Measurements from ENCODE around the gene GALNTL6.

Gene GALNTL6

DNA sequence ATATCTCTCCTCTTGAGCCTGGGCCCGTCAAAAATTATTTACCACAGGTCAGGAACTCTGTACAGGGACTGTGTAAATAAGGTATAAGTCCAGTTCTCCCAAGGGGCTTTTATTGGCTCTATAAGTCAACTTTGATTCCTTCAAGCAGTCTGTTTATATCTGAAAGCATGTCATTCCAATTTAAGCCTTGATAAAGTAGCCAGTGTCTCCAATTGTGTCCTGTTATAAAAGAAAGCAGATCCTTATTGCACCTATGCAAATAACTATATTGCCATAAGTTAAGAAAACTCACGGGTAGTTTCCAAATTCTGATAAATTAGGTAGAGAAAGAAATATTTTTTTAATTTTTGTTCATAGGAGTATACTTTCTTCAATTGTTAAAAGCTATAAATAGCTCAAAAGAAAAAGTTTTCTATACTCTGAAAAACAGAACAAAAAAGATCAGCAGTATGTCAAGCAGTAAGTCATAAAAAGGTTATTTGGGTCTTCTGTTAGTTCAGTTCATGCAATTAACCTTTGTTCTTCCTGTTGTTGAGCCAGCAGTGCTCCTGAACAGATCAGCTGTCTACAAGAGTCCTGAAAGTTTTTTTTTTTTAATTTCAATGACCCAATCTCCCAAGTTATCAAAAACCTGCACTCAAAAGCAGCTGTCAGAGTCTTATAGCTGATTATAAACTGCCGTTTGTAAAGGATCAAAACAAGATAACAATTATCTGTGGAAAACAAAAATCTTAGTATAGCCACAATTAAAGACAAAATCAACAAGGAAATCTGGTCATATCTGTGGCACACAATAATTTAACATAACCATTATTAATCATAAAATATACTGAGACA is 1177.0 kb downstream of the GALNTL6 start:
- ATAC-seq (no peak), DNase-seq (no peak)

DNA sequence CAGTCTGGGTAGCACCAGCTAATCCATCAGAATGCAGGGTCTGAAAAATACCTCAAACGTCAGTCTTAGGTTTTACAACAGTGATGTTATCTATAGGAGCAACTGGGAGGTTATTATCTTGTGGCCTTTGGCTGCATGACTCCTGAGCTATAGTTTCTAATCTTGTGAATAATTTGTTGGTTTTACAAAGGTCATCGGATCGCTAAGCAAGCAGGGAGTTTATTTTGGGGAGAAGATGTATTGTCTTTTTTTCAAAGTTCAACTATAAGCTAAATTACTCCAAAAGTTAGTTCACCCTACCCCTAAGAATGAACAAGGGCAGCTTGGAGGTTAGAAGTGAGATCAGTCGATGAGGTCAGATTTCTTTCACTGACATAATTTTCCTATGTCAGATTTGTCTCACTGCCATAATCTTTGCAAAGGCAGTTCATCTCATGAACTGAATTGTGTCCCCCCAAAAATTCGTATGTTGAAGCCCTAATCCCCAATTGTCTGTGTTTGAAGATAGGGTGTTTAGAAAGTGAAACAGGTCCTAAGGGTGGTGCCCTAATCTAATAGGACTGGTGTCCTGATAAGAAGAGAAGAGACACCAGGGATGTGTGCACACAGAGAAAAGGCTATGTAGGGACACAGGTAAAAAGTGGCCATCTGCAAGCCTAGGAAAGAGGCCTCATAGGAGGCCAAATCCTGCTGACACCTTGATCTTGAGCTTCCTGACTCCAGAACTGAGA is 1179.6 kb downstream of the GALNTL6 start:
- ATAC-seq, result no peak
- DNase-seq, result no peak

DNA sequence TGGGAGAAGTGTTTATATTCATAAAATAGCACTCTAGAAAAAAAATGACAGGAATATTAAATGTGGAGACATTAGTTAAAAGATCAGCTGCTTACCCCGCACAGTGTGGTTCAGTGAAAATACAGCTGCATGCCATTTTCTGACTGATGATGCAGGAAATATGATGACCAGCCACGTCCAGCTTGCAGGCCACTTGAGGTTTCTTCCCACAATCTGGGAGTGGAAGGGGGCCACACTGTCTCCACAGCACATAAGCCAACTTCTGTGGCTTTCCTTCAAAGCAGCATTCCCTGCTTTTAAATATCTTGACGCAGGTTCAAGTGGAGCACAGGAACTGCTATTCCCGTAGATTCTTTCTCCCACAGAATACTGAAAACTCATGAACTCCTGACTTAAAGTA is 1182.0 kb downstream of the GALNTL6 start:
- ATAC-seq (no peak), DNase-seq (no peak)

DNA sequence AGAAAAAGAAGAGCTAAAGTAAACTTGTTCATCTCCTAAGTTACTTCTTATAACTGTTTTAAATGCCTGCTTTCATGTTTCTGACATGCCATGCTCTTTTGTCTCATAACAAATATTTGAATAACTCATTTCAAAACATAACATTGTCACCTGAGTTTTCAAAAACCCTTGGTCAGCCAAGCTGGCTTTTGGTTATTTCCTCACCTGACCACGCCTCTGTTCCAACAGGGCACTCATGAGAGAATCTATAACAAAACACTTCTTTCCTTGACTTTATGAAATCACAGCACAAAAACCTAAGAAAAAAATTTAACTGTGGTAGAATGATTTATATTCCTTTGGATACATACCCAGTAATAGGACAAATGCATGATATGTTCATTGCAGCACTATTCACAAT is 1182.5 kb downstream of the GALNTL6 start:
- no peak for ATAC-seq
- DNase-seq, result no peak

DNA sequence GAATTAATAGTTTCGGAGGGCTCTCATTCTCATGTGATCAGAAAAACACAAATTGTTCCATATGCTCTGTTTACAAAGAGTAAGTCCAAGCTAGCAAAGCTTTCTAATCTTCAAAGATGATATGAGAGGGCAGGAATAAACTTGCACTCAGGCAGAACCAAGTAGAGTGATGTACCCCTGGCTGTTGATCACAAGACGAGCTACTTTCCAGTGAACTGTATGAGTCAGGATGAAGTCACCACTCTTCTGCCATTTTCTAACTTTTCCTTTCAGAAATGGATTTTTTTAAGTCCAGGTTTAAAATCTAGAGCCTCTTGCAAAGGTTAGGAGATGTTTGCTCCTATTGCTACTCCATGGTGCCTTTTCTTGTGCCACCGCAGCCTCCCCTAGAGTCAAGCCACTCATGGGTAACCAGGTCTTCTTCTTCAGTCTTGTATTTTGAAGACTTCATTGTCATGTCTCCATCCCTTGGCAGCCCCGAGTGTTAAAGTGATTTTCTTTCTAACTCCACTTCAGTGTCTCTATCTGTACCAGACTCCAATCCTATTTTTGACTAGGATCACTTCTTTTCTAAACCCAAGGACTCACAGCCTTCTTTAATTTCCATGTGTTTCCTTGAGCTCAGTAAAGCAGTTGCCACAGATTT is 1183.5 kb downstream of the GALNTL6 start:
- DNase-seq (no peak), ATAC-seq (peak; percentile 75)

DNA sequence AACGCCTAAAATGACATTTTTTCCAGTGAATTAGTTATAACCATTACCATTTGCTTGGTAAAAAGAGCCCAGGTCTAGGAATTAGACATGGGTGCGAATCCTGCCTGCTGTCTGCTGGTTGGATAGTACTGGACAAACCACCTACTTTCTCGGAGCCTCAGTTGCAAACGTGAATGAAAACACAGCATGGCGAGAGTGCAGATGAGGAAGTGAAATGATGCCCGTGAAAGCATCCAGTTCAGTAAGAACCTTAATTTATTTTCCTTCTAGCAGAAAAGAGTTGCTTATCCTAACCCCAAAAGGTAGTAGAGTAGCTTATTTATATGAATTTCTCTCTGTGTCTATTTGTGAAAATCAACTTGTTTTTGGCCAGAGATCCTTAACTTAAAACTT is 1184.0 kb downstream of the GALNTL6 start:
- no peak for DNase-seq
- ATAC-seq, result no peak

DNA sequence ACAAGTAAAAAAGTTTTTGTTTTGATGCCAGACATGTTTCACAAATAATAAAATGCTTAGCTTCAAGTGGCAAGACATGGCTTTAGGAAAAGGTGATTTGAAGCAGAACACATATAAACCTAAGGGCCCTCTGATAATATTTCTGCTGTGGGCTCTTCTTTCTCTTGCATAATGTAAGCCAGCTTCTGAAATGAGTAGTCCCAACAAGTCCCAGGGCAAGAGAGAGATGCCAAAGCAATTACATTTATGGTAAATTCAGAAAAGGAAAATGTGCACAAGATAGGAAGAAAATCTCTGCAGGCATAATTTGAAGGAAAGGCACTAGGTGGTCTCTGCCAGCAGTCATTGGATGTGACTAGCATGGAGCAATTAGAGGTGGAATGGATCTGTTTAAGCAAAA is 1184.7 kb downstream of the GALNTL6 start:
- ATAC-seq (no peak), DNase-seq (no peak)

DNA sequence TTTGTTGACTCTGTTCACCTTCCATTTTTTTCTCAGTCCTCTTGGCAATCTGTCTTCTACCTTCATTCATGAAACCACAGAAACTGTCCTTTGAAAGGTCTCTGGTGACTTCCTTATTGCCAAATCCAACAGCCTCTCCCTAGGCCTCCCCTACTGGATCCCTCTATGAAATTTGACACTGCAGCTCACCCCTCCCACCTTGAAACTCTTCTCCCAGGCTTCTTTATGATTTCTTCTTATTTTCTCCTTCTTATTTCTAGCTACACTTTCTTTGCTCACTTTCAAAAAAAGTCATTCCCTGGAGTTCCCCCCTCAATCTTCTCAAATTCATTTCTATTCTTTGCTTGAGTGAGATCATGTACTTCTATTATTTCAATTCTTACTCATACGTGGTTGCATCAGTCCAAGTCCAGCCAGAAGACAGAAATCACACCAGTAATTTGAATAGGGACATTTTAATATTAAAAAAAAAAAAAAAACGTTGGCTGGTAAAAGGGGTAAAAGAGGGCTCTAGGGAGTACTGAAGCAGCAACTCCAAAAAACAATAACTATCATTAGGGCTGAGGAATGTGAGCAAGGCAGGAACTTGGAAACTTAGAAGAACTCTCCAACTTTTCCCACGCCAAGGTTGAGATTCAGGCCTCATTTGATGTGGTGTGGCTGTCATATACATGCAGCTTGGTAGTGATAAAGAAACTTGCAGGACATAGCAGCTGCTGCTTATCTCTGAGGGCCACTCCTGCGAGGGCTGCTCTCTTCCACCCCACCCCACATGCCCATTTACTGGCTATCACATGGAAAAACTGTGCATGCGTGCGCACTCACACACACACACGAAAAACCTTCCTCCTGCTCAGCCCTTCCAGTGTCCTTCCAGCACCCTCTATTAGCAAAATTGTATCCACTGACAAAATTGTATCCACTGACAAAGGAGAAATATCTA is 1185.6 kb downstream of the GALNTL6 start:
- no peak for ATAC-seq
- DNase-seq, result no peak

DNA sequence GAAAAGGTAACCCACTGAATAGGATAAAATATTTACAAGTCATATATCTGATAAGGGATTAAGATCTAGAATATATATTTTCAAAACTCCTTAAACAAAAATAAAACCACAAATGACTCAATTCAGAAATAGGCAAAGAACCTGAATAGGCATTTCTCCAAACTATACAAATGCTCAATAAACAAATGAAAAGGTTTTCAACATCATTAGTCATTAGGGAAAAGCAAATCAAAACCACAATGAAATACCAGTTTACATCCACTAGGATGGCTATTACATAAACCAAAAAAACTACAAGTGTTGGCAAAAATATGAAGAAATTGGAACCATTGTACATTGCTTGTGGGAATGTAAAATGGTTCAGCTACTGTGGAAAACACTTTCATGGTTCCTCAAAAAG is 1188.4 kb downstream of the GALNTL6 start:
- ATAC-seq, result no peak
- no peak for DNase-seq

DNA sequence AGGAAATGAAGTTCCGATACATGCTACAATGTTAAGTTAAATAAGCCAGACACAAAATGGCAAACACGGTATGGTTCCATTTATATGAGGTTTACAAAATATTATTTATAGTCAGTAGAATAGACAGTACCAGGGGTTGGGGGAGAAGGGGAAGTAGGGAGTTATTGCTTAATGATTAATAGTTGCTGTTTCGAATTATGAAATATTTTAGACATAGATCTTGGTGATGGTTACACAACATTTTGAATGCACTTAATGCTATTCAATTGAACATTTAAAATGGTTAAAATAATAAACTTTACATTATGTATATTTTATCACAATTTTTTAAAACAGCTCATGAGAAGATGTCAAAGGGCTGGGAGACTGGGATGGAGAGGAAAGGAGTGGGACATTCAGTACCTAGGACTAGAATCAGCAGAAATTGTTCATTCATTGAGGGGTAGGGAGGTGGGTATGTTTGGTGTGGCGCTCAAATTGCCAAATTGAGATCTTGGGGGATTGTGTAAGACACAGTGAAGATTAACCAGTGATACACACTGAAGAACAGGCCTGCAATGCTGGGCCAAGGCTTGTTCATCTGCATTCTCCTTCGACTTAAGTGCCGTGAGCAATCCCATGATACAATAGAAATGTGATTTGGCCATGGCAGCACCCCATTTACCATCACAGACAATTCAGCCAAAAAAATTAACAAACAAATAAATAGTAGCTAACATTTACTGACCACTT is 1189.8 kb downstream of the GALNTL6 start:
- ATAC-seq, result no peak
- DNase-seq, result no peak

DNA sequence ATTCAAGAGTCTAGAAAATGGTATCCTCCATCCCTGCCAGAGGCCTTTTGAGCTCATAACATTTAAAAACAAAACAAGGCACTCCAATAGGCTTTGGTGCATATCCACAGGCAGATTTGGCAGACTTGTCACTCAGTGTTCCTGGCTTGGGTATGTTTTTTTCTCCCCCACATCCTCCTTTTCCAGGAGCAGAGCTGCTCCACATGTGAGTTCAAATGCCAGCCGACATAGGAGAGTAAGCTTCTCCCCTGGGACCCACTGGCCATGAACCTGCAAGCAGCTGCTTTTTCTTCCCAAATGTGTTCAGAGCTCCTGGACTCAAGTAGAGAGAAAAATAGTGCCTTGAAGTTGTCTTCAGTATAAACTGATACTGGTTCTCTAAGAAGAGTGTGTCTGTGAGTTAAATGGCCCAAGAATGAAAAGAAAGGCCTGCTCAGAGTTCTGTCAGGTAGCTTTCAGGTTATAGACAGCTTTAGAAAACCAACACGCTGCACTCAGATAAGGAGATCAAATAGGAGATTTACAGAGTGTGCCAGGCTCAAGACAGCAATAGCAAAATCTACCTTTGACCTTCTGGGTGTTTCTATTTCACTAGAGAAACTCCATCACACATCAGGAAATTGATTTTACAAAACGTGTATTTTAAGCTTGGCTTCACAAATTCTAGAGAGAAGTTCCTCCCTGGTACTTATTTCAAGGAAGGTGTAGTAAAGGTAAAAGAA is 1192.9 kb downstream of the GALNTL6 start:
- DNase-seq (no peak), ATAC-seq (no peak)

DNA sequence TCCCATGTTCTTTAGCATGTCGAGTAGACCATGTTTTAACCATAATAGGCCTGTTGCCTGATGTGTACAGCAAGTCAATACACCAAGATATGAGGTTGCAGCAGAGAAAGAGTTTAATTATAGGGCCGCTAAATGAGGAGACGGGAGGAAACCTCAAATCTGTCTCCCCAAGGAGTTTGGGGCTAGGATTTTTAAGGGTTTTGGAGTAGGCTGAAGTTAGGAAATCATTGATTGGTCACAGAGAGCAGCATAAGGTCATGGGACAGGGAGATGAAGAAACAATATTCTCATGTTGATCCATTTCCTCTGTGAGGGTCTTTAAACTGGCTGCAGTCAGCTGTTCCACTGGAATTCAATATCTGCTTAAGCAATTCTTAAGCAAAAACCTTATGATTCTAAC is 1195.2 kb downstream of the GALNTL6 start:
- DNase-seq (no peak), ATAC-seq (no peak)

DNA sequence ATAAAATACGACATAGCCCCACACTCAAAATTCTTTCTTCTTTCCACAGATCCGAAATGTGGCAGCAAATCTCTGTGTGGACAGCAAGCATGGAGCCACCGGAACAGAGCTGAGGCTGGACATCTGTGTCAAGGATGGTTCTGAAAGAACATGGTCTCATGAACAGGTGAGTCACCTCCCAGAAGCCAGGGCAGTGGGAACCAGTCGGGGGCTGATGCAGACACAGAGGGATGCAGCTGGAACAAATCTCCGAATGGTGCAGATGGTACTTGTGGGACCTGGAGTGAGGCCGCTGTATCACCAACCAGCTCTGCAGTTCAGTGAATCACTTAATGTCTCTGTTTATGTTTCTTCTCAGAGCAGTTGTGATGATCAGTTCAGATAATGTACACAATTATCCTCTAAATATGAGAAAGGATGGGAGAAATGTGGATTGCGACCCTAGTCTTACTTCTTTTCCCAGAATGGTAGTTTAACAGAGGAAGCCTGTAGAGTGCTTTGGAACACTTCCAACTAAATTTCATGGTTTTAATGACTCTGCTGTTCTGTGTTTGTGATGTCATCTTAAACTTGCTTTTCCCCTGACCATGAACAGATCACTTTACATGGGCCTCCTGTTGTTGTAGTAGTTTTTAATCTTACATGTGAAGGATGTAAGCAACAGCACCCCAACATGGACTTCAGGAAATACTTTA is 1196.1 kb downstream of the GALNTL6 start:
- no peak for ATAC-seq
- no peak for DNase-seq

DNA sequence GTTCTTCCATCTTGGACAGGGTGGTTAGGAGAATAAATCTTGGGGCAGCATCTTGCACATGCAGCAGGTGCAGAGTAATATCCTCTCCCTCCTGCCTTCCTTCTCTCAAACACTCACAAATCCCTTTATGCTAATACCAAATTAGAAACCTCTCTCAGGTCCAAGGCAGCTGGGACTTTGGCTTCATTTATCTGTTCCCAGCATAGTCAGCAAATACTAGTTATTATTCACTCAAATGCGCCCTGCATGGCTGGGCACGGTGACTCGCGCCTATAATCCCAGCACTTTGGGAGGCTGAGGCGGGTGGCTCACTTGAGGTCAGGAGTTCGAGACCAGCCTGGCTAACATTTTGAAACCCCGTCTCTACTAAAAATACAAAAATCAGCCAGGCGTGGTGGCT is 1199.4 kb downstream of the GALNTL6 start:
- DNase-seq (no peak), ATAC-seq (no peak)

DNA sequence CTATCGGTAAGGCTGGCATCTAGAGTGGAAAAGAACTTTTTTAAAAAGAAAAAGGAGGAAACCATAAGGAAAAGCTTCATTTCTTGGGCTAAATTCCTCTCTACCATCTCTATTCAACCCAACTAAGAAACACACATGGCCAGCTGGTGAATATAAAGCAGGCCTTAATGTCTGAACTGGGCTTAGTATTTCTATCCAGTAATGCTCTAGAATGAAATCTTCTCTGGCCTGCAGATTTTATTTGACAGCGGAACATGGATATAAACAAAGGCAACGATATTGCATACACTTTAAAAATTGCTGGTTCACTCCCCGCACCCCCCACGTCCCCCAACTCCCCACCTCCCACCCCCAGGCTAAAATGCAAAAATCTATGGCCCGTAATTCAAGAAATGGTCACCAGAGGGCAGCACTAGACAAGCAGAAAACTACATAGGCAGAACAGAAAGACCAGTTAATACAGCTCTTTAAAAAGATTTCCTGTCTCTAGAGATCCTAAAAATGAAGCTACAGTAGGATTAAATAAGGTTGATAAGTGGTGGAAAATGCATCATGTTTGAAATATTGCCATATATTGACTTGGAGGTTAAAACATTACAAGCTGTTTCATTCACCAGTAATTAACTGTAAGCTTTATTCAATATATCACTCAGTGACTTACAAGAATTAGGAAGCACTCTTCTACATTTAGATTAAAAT is 1200.2 kb downstream of the GALNTL6 start:
- peak; percentile 51 for DNase-seq
- no peak for ATAC-seq

DNA sequence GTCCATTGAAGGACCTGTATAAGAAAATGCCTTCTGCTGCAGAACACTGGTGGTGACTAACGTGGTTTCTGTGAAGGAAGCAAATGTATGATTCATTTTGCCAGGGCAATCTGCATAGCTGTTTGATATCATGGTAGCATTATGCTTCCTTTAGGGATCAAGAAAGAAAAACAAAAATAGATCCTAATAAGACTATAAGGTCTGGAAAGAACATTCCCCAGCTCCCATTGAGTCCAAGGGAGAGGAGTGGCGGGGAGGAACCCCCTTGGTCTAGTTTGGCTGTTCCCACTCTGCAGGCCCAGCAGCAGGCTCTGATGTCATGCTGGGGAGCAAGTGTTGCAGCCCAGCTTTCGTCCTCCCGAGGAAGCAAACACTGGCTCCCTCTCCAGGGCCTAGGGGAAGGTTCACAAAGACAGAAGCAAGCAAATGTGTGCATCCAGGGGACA is 1200.9 kb downstream of the GALNTL6 start:
- DNase-seq, result no peak
- peak; percentile 57 for ATAC-seq

DNA sequence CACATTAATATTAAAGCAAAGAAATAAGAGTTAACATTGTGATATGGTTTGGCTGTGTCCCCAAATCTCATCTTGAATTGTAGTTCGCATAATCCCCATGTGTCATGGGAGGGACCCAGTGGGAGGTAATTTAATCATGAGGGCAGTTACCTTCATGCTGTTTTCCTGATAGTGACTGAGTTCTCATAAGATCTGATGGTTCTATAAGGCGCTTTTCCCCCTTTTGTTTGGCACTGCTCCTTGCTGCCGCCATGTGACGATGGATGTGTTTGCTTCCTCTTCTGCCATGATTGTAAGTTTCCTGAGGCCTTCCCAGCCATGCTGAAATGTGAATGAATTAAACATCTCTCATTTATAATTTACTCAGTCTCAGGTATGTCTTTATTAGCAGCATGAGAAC is 1201.6 kb downstream of the GALNTL6 start:
- no peak for DNase-seq
- ATAC-seq, result no peak

DNA sequence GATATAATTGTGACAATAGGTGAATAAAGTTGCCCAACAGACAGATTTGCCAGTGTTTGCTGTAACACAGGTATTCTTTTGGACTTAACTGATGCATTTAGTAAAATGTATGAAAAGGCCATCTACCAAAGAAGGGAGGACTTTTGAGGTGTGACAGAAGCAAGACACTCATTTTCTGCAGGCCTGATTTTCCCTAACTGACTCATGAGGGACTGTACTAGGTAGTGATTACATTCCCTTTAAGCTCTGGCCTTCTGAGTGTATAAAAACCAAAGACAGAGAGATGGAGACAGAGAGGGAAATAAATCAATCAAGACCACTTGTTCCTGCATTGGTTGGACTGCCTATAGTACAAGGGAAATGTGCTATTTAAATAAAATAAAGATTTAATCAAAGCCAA is 1204.6 kb downstream of the GALNTL6 start:
- ATAC-seq (no peak), DNase-seq (no peak)

DNA sequence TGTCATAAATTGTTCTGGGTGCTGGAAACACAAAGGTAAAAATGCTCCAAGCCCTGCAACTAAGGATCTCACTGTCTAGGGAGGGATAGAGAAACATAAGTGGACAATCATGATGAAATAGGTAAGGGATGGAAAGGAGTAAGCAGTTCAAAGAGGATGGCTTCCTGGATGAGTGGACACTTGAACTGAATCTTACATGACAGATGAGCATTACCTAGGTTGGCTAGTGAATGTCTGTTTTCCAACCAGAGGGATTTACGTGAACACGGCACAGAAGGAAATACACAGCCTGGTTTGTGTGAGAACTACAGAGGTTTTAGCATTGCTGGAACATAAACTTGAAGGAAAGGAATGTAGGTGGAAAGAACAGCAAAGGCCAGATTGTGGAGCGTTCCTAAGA is 1205.2 kb downstream of the GALNTL6 start:
- DNase-seq (no peak), ATAC-seq (no peak)

Data from stimulated activated naive CD8-positive, alpha-beta T cell treated with anti-CD3 and anti-CD28 coated beads, Interleukin-15, Interleukin-2, amounts not matched to agents 100 U/mL and 50 U/mL, for 24 hours (primary cell).